ENCODE results near the gene DLEC1. TPM values are rescaled to one million over a fixed set of nuclear protein-coding genes. Genes with fewer than 3 reads are reported as not detected.
A peak's percentile ranks its signal among the peaks of the same experiment; 100 is the strongest.

DLEC1 gene
- total and polyA plus RNA-seq, 9 of the 15 experiments (the other 6 are each of a cell fraction or from before 2014, with no cell fraction given), result 0.07 to 0.08 TPM; not detected in 7

- TF ChIP-seq TOE1 (IDR thresholded peaks at IDR 0.05; ENCODE audit: borderline replicate concordance), result peak; percentile 91
- TF ChIP-seq TOE1 (CRISPR knock-in tag; IDR thresholded peaks at IDR 0.05; ENCODE audit: borderline replicate concordance, low read depth), result no peak
- no peak for TF ChIP-seq MYBL2 (IDR thresholded peaks at IDR 0.05; ENCODE audit: low read depth)
- 0 out of 2 replicates have a peak, but pooled peaks have one; percentile 15 for TF ChIP-seq MYBL2 (CRISPR knock-in tag; IDR thresholded peaks at IDR 0.05; ENCODE audit: borderline replicate concordance)
- no peak for TF ChIP-seq ZNF644 (tag; IDR thresholded peaks at IDR 0.05; ENCODE audit: low read depth)
- TF ChIP-seq BRF2 (IDR thresholded peaks at IDR 0.05; ENCODE audit: borderline replicate concordance, insufficient read depth, insufficient read length), result no peak
- TF ChIP-seq RBM22 (IDR thresholded peaks at IDR 0.05; ENCODE audit: low read depth, low read length, poor library complexity, severe bottlenecking), result no peak
- TF ChIP-seq FOXM1 (IDR thresholded peaks at IDR 0.05; ENCODE audit: low read depth), result no peak
- TF ChIP-seq FOXM1 (CRISPR knock-in tag; IDR thresholded peaks at IDR 0.05; ENCODE audit: low read depth), result no peak
- peak; percentile 66; the same call in 1 of the 2 replicates for TF ChIP-seq HDGF (IDR thresholded peaks at IDR 0.05)
- TF ChIP-seq GATAD2B (IDR thresholded peaks at IDR 0.05; ENCODE audit: borderline replicate concordance), result no peak
- no peak for TF ChIP-seq MBD1 (CRISPR knock-in tag; IDR thresholded peaks at IDR 0.05)
- no peak for TF ChIP-seq ZNF511 (CRISPR knock-in tag; IDR thresholded peaks at IDR 0.05)
- TF ChIP-seq XRCC4 (IDR thresholded peaks at IDR 0.05; ENCODE audit: extremely low read depth, insufficient read depth, insufficient read length), result no peak
- TF ChIP-seq SFPQ (IDR thresholded peaks at IDR 0.05; ENCODE audit: low read depth, low read length), result no peak
- TF ChIP-seq ZNF134 (CRISPR knock-in tag; conservative IDR thresholded peaks at IDR 0.05), result no peak
- TF ChIP-seq SIRT6 (IDR thresholded peaks at IDR 0.05; ENCODE audit: low read depth, low read length), result no peak
- no peak for TF ChIP-seq XRCC5 (IDR thresholded peaks at IDR 0.05; ENCODE audit: low read depth, low read length)
- no peak; the same call in 1 of the 2 replicates for TF ChIP-seq ATF2 (CRISPR knock-in tag; IDR thresholded peaks at IDR 0.05)
- no peak for TF ChIP-seq CREBBP (IDR thresholded peaks at IDR 0.05; ENCODE audit: low read depth, low read length)
- 0 out of 2 replicates have a peak, but pooled peaks have one; percentile 24 for TF ChIP-seq ZNF143 (CRISPR knock-in tag; IDR thresholded peaks at IDR 0.05)
- peak; percentile 50 for TF ChIP-seq GATA2 (CRISPR knock-in tag; IDR thresholded peaks at IDR 0.05)
Observed at GRCh38 chr3:38004415-38005075, 34.5 kb upstream of the DLEC1 start (continued).
